ENCODE results near the gene EEF2K. TPM values are rescaled to one million over a fixed set of nuclear protein-coding genes. Genes with fewer than 3 reads are reported as not detected.

EEF2K gene
- total and polyA plus RNA-seq, 2 of the 13 experiments (the other 11 are each of a cell fraction or from before 2014, with no cell fraction given), result 22.0 to 23.8 TPM

- TF ChIP-seq, protein P1, sequence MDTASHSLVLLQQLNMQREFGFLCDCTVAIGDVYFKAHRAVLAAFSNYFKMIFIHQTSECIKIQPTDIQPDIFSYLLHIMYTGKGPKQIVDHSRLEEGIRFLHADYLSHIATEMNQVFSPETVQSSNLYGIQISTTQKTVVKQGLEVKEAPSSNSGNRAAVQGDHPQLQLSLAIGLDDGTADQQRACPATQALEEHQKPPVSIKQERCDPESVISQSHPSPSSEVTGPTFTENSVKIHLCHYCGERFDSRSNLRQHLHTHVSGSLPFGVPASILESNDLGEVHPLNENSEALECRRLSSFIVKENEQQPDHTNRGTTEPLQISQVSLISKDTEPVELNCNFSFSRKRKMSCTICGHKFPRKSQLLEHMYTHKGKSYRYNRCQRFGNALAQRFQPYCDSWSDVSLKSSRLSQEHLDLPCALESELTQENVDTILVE (CRISPR knock-in tag; IDR thresholded peaks at IDR 0.05), result no peak
- TF ChIP-seq AFF4 (CRISPR knock-in tag; IDR thresholded peaks at IDR 0.05) (no peak), ARID4A (CRISPR knock-in tag; IDR thresholded peaks at IDR 0.05; ENCODE audit: borderline replicate concordance) (peak; percentile 63; the same call in 1 of the 2 replicates), SNAPC2 (CRISPR knock-in tag; IDR thresholded peaks at IDR 0.05) (no peak), BRD4 (CRISPR knock-in tag; IDR thresholded peaks at IDR 0.05) (no peak), XRCC5 (optimal IDR thresholded peaks at IDR 0.05; ENCODE audit: low read length) (peak; percentile 68), ZNF777 (CRISPR knock-in tag; IDR thresholded peaks at IDR 0.05) (no peak), ZKSCAN5 (CRISPR knock-in tag; IDR thresholded peaks at IDR 0.05) (no peak), ZBTB44 (CRISPR knock-in tag; IDR thresholded peaks at IDR 0.05) (no peak), JUND (CRISPR knock-in tag; IDR thresholded peaks at IDR 0.05) (peak; percentile 30; the same call in 1 of the 2 replicates), SRF (IDR thresholded peaks at IDR 0.05; ENCODE audit: low read depth, low read length) (no peak)
- TF ChIP-seq, protein P2, sequence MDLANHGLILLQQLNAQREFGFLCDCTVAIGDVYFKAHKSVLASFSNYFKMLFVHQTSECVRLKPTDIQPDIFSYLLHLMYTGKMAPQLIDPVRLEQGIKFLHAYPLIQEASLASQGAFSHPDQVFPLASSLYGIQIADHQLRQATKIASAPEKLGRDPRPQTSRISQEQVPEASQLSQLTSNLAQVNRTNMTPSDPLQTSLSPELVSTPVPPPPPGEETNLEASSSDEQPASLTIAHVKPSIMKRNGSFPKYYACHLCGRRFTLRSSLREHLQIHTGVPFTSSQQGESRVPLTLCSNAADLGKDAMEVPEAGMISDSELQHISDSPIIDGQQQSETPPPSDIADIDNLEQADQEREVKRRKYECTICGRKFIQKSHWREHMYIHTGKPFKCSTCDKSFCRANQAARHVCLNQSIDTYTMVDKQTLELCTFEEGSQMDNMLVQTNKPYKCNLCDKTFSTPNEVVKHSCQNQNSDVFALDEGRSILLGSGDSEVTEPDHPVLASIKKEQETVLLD (CRISPR knock-in tag; IDR thresholded peaks at IDR 0.05; ENCODE audit: low read depth), result no peak
Measured at GRCh38 chr16:22232277-22233036, 26.4 kb downstream of the EEF2K start (continued).

Data from HepG2 (cell line).